Endodermal cell (in vitro differentiated cells): ENCODE results near the gene ARID5B. TPM values are rescaled to one million over a fixed set of nuclear protein-coding genes. Genes with fewer than 3 reads are reported as not detected.

Experiments
- DNase-seq: peaks from one replicate; pipeline ENCODE4 v3.0.0-alpha.2; 2017
- H3K27ac ChIP-seq: 2 replicates; pipeline ENCODE4 v1.5.1; 2013; ENCODE audit warnings: mild to moderate bottlenecking, low read depth, low read length, moderate library complexity
- H3K27me3 ChIP-seq: 2 replicates; pipeline ENCODE4 v1.6.1; 2013; ENCODE audit warnings: mild to moderate bottlenecking, low read length, moderate library complexity; ENCODE audit not compliant: insufficient read depth, control insufficient read depth, poor library complexity, severe bottlenecking
- H3K36me3 ChIP-seq: 2 replicates; pipeline ENCODE4 v1.7.0; 2013; ENCODE audit warnings: mild to moderate bottlenecking, low read length, moderate library complexity; ENCODE audit not compliant: control insufficient read depth, insufficient read depth
- H3K4me1 ChIP-seq: one replicate; pipeline ENCODE4 v1.7.0; 2013; ENCODE audit warnings: low read length; ENCODE audit not compliant: control insufficient read depth, insufficient read depth
- H3K4me3 ChIP-seq: 2 replicates; pipeline ENCODE4 v1.5.1; 2013; ENCODE audit warnings: mild to moderate bottlenecking, low read length, moderate library complexity
- H3K9ac ChIP-seq: 2 replicates; pipeline ENCODE4 v1.6.1; 2013; ENCODE audit warnings: mild to moderate bottlenecking, low read length, moderate library complexity; ENCODE audit not compliant: poor library complexity, severe bottlenecking; ENCODE audit errors: extremely low read depth
- H3K9me3 ChIP-seq: 2 replicates; pipeline ENCODE4 v1.6.1; 2013; ENCODE audit warnings: mild to moderate bottlenecking, low read length, moderate library complexity; ENCODE audit not compliant: control insufficient read depth
- H3K27ac Mint-ChIP-seq: 2 replicates; pipeline ENCODE4 v1.8.0; 2020; ENCODE audit warnings: mixed read lengths
- H3K27me3 Mint-ChIP-seq: 2 replicates; pipeline ENCODE4 v1.8.0; 2021; ENCODE audit warnings: mild to moderate bottlenecking, mixed read lengths; ENCODE audit not compliant: insufficient read depth
- H3K36me3 Mint-ChIP-seq: 2 replicates; pipeline ENCODE4 v1.8.0; 2020; ENCODE audit warnings: low read depth, mixed read lengths
- H3K4me1 Mint-ChIP-seq: 2 replicates; pipeline ENCODE4 v1.8.0; 2020; ENCODE audit warnings: mixed read lengths
- H3K4me3 Mint-ChIP-seq: 2 replicates; pipeline ENCODE4 v1.8.0; 2020; ENCODE audit warnings: mild to moderate bottlenecking, moderate library complexity, mixed read lengths
- H3K9me3 Mint-ChIP-seq: 2 replicates; pipeline ENCODE4 v1.8.0; 2020; ENCODE audit warnings: mild to moderate bottlenecking, mixed read lengths
- CTCF ChIP-seq: fragments of 200-600 bp; sonication (generic); conservative IDR thresholded peaks from 2 replicates; pipeline ENCODE4 v1.5.0; 2021; ENCODE audit warnings: antibody characterized with exemption, mild to moderate bottlenecking
- WGBS, 2 experiments: methylation state at CpG; one replicate each; pipeline versions ENCODE4 v1.1.5 to v1.1.7; 2013; ENCODE audit warnings: missing lambda C conversion rate in 2 of 2, mixed read lengths in 1 of 2; ENCODE audit not compliant: insufficient coverage in 1 of 2, insufficient read length in 1 of 2; 5-methylcytosine and 5-hydroxymethylcytosine counted together
- total RNA-seq, 2 donors: library from RNA; stranded (reverse); fragmentation: NEBNext Ultra II Directional in 1 of 2; extraction: Animal tissue kit (Norgen Biotek cat#: 25700) in 1 of 2; gene quantifications; 2 replicates in 1 of 2; 3 replicates in 1 of 2; pipeline ENCODE4 v1.2.1, GENCODE V29; 2021

Gene ARID5B
- total RNA-seq, 2 donors from 2014 or later, result 1.2 to 1.8 TPM

- H3K4me3 Mint-ChIP-seq, result no peak overlapping the region
- TF ChIP-seq CTCF, result no peak
- Histone ChIP-seq H3K27ac (no peak overlapping the region), H3K4me1 (no peaks in the 10 kb centered on the region), H3K27me3 (no peaks in the 10 kb centered on the region), H3K9me3 (no peaks in the 10 kb centered on the region), H3K36me3 (no peaks in the 10 kb centered on the region), H3K9ac (no peak overlapping the region), H3K4me3 (no peak overlapping the region)
- H3K27ac Mint-ChIP-seq, result no peak overlapping the region
- H3K4me1 Mint-ChIP-seq, result peaks cover 10% of the 10 kb centered on the region
- 92 to 100% methylated on average over 1 to 6 of the region's 6 CpGs for WGBS, 2 experiments
- peaks cover 6% of the 10 kb centered on the region for H3K9me3 Mint-ChIP-seq
- H3K36me3 Mint-ChIP-seq, result peaks cover 2% of the 10 kb centered on the region
- peaks cover 12% of the 10 kb centered on the region for H3K27me3 Mint-ChIP-seq
- no peak for DNase-seq
Observed at GRCh38 chr10:61923210-61923949, 21.9 kb downstream of the ARID5B start.

- Mint-ChIP-seq H3K36me3 (no peaks in the 10 kb centered on the region), H3K4me1 (peaks cover 10% of the 10 kb centered on the region), H3K4me3 (no peak overlapping the region), H3K27me3 (peaks cover 14% of the 10 kb centered on the region), H3K27ac (no peak overlapping the region), H3K9me3 (peaks cover 3% of the 10 kb centered on the region)
- Histone ChIP-seq H3K36me3 (no peaks in the 10 kb centered on the region), H3K9ac (no peak overlapping the region), H3K4me1 (no peaks in the 10 kb centered on the region), H3K27ac (no peak overlapping the region), H3K27me3 (no peaks in the 10 kb centered on the region), H3K4me3 (no peak overlapping the region), H3K9me3 (no peaks in the 10 kb centered on the region)
- DNase-seq, result no peak
- WGBS, 2 experiments, result 84% methylated on average over 2 of the region's 2 CpGs; no CpG with 5 or more reads in 1 of the 2 experiments
- no peak for TF ChIP-seq CTCF
Observed at GRCh38 chr10:61923950-61924274, 22.4 kb downstream of the ARID5B start.

- no peak for DNase-seq
- peaks cover 9% of the 10 kb centered on the region for H3K9me3 Mint-ChIP-seq
- no peak for TF ChIP-seq CTCF
- no peak overlapping the region for H3K4me3 Mint-ChIP-seq
- H3K9me3 ChIP-seq, result peaks cover 14% of the 10 kb centered on the region
- 91 to 100% methylated on average over 1 to 4 of the region's 4 CpGs for WGBS, 2 experiments
- no peak overlapping the region for H3K9ac ChIP-seq
- no peak overlapping the region for H3K4me3 ChIP-seq
- H3K4me1 ChIP-seq, result no peaks in the 10 kb centered on the region
- peaks cover 7% of the 10 kb centered on the region for H3K27me3 Mint-ChIP-seq
- no peaks in the 10 kb centered on the region for H3K36me3 ChIP-seq
- no peak overlapping the region for H3K27ac ChIP-seq
- no peaks in the 10 kb centered on the region for H3K36me3 Mint-ChIP-seq
- H3K27ac Mint-ChIP-seq, result no peak overlapping the region
- no peaks in the 10 kb centered on the region for H3K27me3 ChIP-seq
- H3K4me1 Mint-ChIP-seq, result peaks cover 8% of the 10 kb centered on the region
Observed at GRCh38 chr10:61929555-61929954, 28.1 kb downstream of the ARID5B start.
